ENCODE data around the gene DLG2.

Gene DLG2

GRCh38 chr11:83847467-83848034 lies 1779.6 kb downstream of the DLG2 start:
- DNase-seq (ENCODE audit: low read depth), result no peak

- no peak for DNase-seq (ENCODE audit: low read depth)
Observed at GRCh38 chr11:83845797-83846196, 1781.3 kb downstream of the DLG2 start.

GRCh38 chr11:83840326-83840725 lies 1786.8 kb downstream of the DLG2 start:
- DNase-seq (ENCODE audit: low read depth), result no peak

GRCh38 chr11:83836883-83837654 lies 1790.1 kb downstream of the DLG2 start:
- no peak for DNase-seq (ENCODE audit: low read depth)

GRCh38 chr11:83836065-83836464 lies 1791.1 kb downstream of the DLG2 start:
- DNase-seq (ENCODE audit: low read depth), result no peak

GRCh38 chr11:83835423-83835822 lies 1791.7 kb downstream of the DLG2 start:
- DNase-seq (ENCODE audit: low read depth), result no peak

DNA sequence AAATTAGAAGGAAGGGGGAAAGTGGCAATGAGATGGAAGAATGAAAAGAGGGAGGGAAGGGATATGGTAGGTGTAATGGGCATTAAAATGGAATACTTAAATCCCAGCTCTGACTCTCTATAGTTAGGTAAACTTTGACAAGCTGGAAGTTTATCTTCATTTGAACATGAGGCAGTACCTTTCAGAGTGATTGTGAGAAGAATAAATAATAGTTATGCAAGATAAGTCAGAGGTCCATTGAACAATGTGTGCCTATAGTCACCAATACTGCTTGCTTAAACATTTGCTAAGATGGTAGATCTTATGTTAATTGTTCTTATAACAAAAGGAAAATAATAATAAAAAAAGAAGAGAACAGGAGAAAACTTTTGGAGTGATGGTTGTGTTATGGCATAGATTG lies 1795.2 kb downstream of the DLG2 start:
- no peak for DNase-seq (ENCODE audit: low read depth)

GRCh38 chr11:83827940-83828554 lies 1799.1 kb downstream of the DLG2 start:
- DNase-seq (ENCODE audit: low read depth), result no peak

DNA sequence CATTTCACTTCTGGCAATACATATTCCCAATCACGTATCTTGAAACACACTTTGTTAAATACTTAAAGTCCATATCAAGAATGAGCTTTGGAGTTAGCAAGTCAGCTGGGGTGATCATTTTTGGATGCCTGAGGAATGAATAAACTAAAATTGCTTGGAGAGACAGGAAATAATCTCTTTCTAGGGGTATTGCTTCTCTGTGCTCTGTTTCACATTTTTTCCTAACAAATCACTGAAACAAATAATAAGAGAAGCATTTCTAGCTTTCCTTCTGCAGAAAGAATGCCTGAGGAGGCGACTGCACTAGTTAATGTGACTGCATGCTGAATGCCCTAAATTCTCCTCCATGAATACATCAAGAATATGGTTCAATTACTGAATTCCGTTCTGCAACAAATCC lies 1799.6 kb downstream of the DLG2 start:
- DNase-seq (ENCODE audit: low read depth), result no peak

GRCh38 chr11:83826078-83826477 lies 1801.1 kb downstream of the DLG2 start:
- DNase-seq (ENCODE audit: low read depth), result no peak

DNA sequence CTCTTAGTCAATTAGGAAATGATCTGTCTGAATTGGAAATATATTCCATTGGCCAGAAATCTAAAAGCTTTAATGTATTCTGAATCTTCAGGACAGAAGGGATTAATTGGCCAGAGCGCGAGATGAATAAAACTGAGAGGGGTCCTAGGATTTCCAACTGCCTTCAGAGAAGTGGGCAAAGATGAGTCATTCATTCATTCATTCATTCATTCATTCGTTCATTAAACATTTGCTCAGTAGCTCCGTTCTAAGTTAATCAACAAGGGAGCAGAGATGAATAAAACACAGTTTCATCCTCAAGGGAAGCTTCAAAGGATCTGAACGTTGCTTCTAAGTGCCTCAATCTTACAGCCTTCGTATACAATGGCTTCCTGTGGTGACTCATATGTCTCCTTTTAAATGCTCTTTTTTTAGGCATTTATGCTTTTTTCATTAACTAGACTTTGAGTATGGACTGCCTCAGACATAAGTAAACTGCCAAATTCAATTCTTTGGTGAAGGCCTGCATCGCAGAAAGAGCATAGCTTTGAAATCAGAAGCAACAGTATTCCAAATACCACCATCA lies 1803.6 kb downstream of the DLG2 start:
- DNase-seq (ENCODE audit: low read depth), result no peak

- DNase-seq (ENCODE audit: low read depth), result no peak
Observed at GRCh38 chr11:83819931-83820549, 1807.1 kb downstream of the DLG2 start.

GRCh38 chr11:83818349-83818748 lies 1808.8 kb downstream of the DLG2 start:
- no peak for DNase-seq (ENCODE audit: low read depth)

GRCh38 chr11:83816572-83817187 lies 1810.5 kb downstream of the DLG2 start:
- DNase-seq (ENCODE audit: low read depth), result no peak

DNA sequence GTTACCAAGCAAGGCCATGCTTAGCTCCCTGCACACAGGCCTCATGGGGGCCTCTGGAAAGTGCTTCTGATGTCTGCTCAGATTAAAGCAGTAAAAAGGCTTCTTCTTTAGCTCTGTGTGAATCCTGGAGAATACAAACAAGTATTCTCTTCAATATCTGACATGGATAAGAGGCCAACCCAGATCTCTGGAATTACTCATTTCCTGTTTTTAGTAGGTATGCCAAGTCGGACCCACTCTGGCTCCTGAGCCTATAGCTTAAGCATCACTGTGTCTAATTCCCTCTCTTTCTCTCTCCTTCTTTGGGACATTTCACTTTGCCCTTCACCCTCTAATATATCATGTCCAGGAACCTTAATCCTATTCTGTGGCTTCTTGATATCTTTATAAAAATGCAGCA lies 1811.4 kb downstream of the DLG2 start:
- DNase-seq (ENCODE audit: low read depth), result no peak

GRCh38 chr11:83813296-83813695 lies 1813.8 kb downstream of the DLG2 start:
- no peak for DNase-seq (ENCODE audit: low read depth)

GRCh38 chr11:83809274-83809673 lies 1817.9 kb downstream of the DLG2 start:
- DNase-seq (ENCODE audit: low read depth), result no peak

DNA sequence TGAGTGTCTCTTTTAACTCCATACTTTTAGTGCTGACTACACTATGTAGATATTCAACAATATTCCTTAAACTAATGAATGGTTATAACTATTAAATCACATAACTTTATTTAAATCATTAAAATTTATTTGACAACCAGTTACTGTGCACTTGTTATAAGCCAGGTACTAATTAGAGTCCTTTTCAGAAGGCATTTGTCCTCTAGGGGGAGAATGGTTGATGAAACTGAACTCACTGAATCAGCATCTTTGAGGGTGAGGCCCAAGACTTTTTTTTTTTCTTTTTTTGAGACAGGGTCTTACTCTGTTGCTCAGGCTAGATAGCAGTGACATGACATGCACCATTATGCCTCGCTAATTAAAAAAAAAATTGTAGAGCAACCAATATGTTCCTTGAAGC lies 1825.3 kb downstream of the DLG2 start:
- DNase-seq (ENCODE audit: low read depth), result no peak

DNA sequence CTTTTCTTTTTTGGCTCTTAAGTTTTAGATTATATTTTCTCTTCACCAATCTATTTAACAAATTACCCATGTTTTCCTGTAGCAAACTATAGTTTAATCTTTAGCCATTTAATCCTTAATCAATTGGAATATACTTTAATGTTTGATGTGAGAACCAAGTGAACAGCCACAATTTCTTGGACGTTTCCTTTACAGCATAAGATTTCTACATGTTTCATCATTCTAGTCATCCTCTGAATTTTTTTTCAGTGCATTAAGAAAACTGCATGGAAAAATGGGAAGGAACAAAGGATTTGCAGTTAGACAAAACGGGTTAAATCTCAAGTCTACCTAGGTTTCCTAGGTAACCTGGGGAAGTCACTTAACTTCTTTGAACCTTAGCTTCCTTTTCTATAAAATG lies 1833.8 kb downstream of the DLG2 start:
- DNase-seq (ENCODE audit: low read depth), result no peak

GRCh38 chr11:83791557-83791956 lies 1835.6 kb downstream of the DLG2 start:
- no peak for DNase-seq (ENCODE audit: low read depth)

DNA sequence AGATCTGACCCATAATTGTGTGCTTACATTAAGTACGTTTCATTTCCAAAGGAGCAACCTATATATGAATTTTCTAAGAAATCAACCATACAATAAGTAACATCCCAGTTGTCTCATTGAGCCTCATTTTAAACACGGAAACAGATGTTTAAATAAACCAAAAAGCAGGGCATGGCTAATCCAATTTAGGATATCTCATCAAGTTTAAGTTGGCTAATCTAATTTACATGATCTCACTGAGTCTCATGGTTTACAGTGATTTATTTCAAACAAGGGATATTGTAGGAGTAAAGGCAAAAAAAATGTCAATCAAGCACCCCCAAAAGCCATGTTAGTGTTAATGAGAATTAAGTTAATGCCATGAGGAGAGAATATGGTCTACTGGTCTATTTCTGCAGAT lies 1841.2 kb downstream of the DLG2 start:
- DNase-seq (ENCODE audit: low read depth), result no peak

- no peak for DNase-seq (ENCODE audit: low read depth)
Observed at GRCh38 chr11:83784419-83784818, 1842.7 kb downstream of the DLG2 start.

All from activated T-cell treated with anti-CD3 and anti-CD28 coated beads for 24 hours (primary cell).